AG04450 (cell line): Measurements from ENCODE around the gene MB21D2. TPM values are rescaled to one million over a fixed set of nuclear protein-coding genes. Genes with fewer than 3 reads are reported as not detected.
A peak's percentile ranks its signal among the peaks of the same experiment; 100 is the strongest.

Experiments
- CTCF ChIA-PET: fragments of 300-600, 350-600 bp; formaldehyde crosslinking; extraction: SDS; loops from one replicate; lab custom pipeline; 2022; ENCODE audit warnings: antibody characterized with exemption, inconsistent platforms; lab: Charles Lee
- POLR2A ChIA-PET: fragments of 350-600 bp; formaldehyde crosslinking; extraction: SDS; loops from one replicate; lab custom pipeline; 2021; ENCODE audit warnings: antibody characterized with exemption, inconsistent platforms; lab: Yijun Ruan, JAX
- DNase-seq: peaks from one replicate; pipeline ENCODE4 v3.0.0-alpha.2; 2011; ENCODE audit warnings: low read depth, low spot score
- H3K27ac ChIP-seq: one replicate; pipeline ENCODE4 v1.5.1; 2012; ENCODE audit warnings: low read depth, low read length, control low read depth
- H3K27me3 ChIP-seq: one replicate; pipeline ENCODE4 v1.6.0; 2012; ENCODE audit warnings: low read length; ENCODE audit not compliant: control insufficient read depth, insufficient read depth
- H3K4me3 ChIP-seq: 2 replicates; pipeline ENCODE4 v1.5.1; 2011; ENCODE audit warnings: mild to moderate bottlenecking, low read depth, low read length, control low read depth
- H3K9me3 ChIP-seq: 2 replicates; pipeline ENCODE4 v1.5.1; 2012; ENCODE audit warnings: low read length; ENCODE audit not compliant: control insufficient read depth, insufficient read depth
- polyA plus RNA-seq: library from polyadenylated mRNA; depleted of rRNA; stranded (reverse); fragments of >200 nt; gene quantifications from 2 replicates; pipeline ENCODE4 v1.2.3, GENCODE V29; 2011
- TF ChIP-seq, protein P1 (sequence below): IDR thresholded peaks from 2 replicates; pipeline ENCODE4 v1.5.1; 2011; ENCODE audit warnings: low read depth, low read length, control low read depth, inconsistent platforms

Gene MB21D2
- polyA plus RNA-seq, 1 experiment = 14.6 TPM

GRCh38 chr3:192805711-192806110, 111.9 kb downstream of the MB21D2 start:
- CTCF ChIA-PET = interaction anchor here (1.6 to 5.9 kb wide), 3 partner anchors 10 to 240 kb away, joined by 3 to 34 read pairs (median 9); no protein-coding TSS in a partner anchor
- Histone ChIP-seq H3K4me3 (no peak overlapping the region), H3K27me3 (no peaks in the 10 kb centered on the region), H3K9me3 (no peaks in the 10 kb centered on the region), H3K27ac (no peak overlapping the region)
- TF ChIP-seq, protein P1, sequence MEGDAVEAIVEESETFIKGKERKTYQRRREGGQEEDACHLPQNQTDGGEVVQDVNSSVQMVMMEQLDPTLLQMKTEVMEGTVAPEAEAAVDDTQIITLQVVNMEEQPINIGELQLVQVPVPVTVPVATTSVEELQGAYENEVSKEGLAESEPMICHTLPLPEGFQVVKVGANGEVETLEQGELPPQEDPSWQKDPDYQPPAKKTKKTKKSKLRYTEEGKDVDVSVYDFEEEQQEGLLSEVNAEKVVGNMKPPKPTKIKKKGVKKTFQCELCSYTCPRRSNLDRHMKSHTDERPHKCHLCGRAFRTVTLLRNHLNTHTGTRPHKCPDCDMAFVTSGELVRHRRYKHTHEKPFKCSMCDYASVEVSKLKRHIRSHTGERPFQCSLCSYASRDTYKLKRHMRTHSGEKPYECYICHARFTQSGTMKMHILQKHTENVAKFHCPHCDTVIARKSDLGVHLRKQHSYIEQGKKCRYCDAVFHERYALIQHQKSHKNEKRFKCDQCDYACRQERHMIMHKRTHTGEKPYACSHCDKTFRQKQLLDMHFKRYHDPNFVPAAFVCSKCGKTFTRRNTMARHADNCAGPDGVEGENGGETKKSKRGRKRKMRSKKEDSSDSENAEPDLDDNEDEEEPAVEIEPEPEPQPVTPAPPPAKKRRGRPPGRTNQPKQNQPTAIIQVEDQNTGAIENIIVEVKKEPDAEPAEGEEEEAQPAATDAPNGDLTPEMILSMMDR = no peak
- POLR2A ChIA-PET = no interaction called here
- DNase-seq = no peak

- H3K27ac ChIP-seq = no peak overlapping the region
- CTCF ChIA-PET = interaction anchor here (1.2 to 5.9 kb wide), 7 partner anchors 8 to 768 kb away, joined by 3 to 40 read pairs (median 9); no protein-coding TSS in a partner anchor
- DNase-seq = no peak
- POLR2A ChIA-PET = no interaction called here
- H3K4me3 ChIP-seq = no peak overlapping the region
- H3K9me3 ChIP-seq = no peaks in the 10 kb centered on the region
- TF ChIP-seq, protein P1 = no peak
- no peaks in the 10 kb centered on the region for H3K27me3 ChIP-seq
Observed at GRCh38 chr3:192804502-192804901, 113.2 kb downstream of the MB21D2 start.

DNA sequence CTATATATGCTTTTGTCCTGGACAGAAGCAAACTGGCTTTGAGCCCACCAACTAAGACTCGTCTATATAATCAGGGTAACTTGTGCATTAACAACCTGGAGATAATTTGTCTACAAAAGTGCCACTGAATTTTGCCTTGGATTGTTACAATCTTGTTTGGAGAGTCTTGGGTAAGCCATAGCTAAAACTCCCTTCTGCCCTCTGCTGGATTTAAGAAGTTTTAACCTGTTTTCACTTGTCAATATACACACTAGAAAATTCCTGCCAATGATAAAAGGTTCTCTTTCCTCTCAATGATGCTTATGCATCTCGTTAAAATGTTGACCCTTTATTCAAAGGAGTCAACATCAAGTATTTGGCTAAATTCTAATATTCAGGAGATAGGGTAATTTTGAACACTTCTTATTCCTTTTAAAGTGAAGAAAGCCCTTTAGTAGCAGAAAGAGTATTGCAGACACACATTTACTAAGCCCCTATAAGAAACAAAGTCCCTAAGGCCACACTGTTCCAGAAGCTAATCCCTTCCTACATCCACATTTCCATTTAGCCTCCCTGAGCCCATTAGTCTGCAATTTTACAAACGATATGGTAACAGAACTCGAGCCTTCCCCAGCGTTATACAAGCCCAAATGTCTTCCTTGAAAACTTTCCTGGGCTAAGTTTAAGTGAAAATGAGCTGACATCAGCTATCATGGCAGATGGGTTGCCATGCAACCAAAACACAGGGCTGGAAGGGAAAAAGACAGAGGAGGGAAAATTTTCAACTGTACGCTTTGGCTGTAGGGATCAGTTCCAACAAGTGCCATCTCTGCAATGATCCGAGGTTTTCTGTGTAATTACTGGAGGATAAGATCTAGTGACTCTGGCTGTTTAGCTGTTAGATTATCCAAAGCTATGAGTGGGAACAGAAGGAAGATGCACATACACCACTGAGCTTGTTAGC, 114.4 kb downstream of the MB21D2 start:
- TF ChIP-seq, protein P1 = peak; percentile 69
- no peak overlapping the region for H3K27ac ChIP-seq
- peak; percentile 6 for DNase-seq
- no peaks in the 10 kb centered on the region for H3K27me3 ChIP-seq
- no peaks in the 10 kb centered on the region; the same call in 1 of the 2 replicates for H3K9me3 ChIP-seq
- POLR2A ChIA-PET = no interaction called here
- CTCF ChIA-PET = interaction anchor here (0.6 to 3.5 kb wide), 21 partner anchors 7 to 770 kb away, joined by 3 to 40 read pairs (median 4); no protein-coding TSS in a partner anchor
- no peak overlapping the region for H3K4me3 ChIP-seq

DNA sequence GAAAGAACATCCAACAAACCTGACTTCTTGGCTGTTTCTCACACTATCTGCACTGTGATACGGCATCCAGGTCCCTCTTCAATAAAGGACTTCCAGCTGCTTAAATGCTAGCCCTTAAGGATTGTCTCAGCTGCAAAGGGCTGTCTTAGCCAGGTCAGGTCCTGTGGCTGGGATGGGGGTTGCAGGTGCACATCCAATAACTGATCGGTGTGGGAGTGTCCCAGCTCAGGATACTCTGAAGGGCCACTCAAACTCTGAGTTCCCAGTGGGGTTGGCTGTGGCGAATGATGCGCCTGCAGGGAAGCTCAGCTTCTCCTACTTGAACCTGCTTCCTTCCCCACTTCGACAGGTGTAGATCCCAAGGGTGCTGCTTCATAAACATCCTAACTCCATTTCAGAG, 115.7 kb downstream of the MB21D2 start:
- TF ChIP-seq, protein P1 = no peak
- ChIA-PET CTCF (interaction anchor here (0.7 to 3.5 kb wide), 7 partner anchors 9 to 243 kb away, joined by 3 to 22 read pairs (median 13); no protein-coding TSS in a partner anchor), POLR2A (no interaction called here)
- H3K27me3 ChIP-seq = no peaks in the 10 kb centered on the region
- H3K27ac ChIP-seq = no peak overlapping the region
- DNase-seq = no peak
- no peaks in the 10 kb centered on the region; the same call in 1 of the 2 replicates for H3K9me3 ChIP-seq
- no peak overlapping the region for H3K4me3 ChIP-seq
